ENCODE measurements around the gene TWSG1.

The TWSG1 gene

GRCh38 chr18:9334329-9334972, at the start of gene TWSG1:
TSS of gene TWSG1 (plus strand) at chr18:9334773. CDS start at chr18:9337230, 2,457 bp downstream.
- DNase-seq, result peak; percentile 46 to 80

DNA sequence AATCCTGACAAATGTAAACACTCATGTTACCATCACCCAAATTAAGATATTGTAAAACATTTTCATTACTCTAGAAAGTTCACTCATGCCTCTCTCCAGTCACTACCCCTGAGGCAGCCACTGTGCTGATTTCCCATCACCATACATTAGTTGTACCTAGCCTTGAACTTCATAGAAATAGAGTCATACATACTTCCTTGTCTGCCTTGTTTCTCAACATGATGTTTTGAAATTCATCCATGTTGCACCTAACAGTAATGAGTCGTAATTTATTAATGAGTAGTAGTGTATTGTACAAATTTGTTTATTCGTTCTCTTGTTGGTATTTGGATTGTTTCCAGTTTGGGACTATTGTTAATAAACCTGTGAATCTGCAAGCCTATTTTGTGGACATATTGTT, 49.0 kb upstream of the TWSG1 start:
- no peak for DNase-seq

DNA sequence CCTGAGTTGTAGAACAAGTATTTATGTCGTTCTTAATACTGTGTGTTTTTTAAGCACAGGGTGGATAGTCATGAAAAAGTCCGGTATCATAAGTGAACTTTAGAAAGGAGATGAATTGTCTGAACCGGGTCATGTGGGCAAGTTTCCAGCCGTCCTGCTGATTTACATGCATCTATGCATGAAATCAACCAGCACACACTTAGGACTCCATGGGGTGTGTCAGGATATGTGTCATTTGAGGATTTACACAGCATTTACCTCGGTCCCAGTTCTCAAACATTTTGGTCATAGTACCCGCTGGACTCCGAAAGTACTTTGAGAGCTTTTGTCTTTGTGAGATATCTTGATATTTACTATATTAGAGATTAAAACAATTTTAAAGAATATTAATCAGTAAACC, 47.5 kb upstream of the TWSG1 start:
- DNase-seq, result no peak

DNA sequence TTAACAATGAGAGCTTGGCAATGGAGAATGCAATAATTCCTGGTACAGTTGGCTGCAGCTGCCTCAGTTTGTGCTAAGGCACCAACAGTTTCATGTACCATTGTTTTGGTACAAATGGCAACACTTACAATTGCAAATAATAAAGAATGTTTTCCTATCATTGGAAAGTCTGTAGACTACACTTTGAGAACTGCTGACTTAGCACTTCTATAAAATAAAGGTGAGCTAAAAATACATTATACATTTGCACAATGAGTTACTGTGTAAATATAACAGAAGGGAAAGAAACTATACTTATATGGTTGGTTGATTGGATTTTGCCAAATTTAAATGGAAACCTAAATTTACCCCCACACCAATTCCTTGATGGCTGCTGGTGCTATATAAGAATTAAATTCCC, 44.9 kb upstream of the TWSG1 start:
- no peak for DNase-seq

DNA sequence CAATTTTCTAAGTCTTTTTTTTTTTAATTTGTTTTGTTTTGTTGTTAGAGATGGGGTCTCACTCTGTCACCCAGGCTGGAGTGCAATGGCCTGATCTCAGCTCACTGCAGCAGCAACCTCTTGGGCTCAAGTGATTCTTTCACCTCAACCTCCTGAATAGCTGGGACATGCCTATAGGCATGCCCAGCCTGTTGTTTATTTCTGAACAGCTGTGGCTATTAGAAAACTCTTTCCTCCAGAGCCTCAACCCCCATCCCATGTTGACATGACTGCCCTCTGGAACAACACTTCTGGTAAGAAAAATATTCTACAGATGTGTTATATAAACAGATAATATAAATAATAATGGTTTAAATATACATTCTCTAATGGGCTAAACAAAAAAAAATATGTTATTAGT, 44.4 kb upstream of the TWSG1 start:
- DNase-seq, result no peak

DNA sequence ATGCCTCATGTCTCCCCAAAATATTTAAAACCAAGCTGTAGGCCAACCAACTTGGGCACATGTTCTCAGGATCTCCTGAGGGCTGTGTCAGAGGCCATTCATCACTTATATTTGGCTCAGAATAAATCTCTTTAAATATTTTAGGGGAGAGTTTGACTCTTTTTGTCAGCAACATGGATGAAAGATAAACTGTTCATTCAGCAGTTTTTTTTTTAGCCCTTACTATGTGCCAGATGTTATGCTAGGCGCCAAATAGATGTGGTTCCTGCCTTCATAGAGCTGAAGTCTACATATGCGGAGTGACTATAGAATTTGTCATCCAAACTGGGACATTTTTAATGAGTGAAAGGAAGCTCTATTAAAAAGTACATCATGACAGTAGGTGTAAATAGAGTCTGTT, 42.5 kb upstream of the TWSG1 start:
- DNase-seq, result no peak

- DNase-seq, result no peak
These were observed 40.6 kb upstream of the TWSG1 start for GRCh38 chr18:9293948-9294347.

DNA sequence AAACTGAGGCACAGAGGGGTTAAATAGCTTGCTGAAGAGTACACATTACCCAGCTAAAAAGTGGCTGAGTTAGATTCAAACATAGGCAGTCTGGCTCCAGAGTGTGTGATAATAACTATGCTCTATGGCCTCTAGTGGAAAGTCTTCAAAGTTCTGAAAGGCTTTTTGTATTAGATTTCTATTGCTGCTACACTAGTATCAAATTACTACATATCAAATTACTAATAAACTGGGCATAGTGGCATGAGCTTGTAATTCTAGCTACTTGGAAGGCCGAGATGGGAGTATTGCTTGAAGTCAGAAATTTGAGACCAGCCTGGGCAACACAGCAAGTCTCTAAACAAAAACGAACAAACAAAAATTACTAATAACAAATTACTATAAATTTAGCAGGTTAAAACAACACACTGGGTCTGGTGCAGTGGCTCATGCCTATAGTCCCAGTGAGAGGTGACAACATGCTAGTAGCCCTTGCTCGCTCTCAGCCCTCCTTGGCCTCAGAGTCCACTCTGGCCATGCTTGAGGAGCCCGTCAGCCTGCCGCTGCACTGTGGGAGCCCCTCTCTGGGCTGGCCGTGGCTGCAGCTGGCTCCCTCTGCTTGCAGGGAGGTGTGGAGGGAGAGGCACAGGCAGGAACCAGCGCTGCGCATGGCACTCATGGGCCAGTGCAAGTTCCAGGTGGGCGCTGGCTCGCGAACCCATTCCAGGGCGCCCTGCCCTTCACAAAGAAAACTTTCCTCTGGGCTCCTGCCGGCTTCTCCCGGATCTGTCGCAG, 38.2 kb upstream of the TWSG1 start:
- DNase-seq, result no peak

- DNase-seq, result no peak
These were observed 37.6 kb upstream of the TWSG1 start for GRCh38 chr18:9297007-9297393.

- DNase-seq, result no peak
These were observed 30.0 kb upstream of the TWSG1 start for GRCh38 chr18:9304388-9305070.

DNA sequence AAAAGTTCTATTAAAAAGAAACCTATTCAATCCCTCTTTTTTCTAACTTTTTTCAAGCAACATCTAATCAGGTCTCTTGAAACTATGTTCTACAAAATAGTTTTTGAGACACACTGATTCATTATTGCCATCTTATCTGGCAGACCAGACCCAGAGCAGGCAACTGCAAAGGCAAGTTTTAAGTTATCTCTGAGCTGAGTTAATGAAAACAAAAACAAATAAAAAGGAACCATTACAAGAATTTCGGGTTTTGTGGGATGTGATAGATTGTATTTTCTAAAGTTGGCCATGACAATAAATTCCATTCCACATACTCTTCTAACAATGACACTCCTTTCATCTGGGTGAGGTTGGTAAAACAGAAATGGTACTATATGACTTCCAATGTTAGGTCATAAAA, 15.2 kb upstream of the TWSG1 start:
- no peak for DNase-seq

- no peak for DNase-seq
These were observed 13.5 kb upstream of the TWSG1 start for GRCh38 chr18:9321017-9321452.

DNA sequence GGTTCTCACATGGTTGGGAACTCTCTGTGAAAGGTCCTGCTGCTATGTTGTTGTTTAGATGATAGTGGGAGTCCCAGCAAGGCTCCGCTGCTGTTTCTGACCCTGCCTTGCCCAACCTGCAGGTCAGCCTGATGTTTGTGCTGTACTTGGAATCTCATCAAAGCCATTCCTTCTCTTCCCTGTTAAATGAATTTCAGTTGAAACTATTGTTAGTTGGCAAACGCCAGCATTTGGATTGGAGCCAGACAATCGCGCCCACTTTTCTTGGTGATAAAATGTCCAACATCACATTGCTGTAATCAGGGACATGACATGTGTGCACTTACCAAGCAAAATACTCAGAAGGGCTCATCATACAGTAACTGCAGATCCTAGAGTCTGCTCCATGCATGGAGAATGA, 12.8 kb upstream of the TWSG1 start:
- no peak for DNase-seq

DNA sequence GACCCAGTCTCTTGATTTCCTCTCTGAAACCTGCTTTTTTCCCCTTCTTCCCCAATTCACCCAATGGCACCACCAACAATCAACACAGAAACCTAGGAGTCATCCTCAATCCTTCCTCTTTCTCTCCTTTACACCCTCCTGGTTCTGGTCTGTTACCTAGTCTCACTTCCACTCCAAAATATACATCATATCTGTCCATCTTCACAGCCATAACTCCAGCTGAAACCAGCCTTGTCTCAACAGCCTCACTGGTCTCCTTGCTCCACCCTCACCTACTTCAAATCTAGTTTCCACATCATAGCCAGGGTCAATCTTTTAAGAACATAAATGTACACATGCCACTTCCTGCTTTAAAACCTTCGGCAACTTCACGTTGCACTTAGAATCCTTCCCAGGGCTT, 11.8 kb upstream of the TWSG1 start:
- DNase-seq, result no peak

DNA sequence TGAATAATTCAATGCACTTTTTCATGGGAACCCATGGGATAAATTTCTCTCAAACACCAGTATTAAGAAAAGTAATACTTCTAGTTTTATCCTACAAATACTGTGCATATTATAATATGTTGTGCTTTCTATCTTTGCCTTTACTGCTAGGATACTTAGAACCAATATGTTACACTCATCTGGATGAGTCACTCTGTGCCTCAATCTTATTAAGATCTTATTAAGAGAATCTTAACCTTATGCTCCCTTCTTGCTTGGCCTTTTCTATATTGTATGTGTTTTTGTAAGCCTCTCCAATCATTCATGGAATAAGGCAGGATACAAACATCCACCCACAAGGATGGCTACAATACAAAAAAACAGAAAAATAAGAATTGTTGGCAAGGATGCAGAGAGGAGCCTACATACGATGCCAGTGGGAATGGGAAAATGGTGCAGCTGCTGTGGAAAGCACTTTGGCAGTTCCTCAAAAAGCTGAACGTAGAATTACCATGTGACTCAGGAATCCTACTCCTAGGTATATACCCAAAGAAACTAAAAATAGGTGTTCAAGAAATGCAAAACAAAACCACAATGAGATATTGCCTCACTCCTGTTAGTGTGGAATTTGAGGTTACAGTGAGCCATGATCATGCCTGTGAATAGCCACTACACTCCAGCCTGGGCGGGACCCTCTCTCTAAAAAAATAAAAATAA, 10.7 kb upstream of the TWSG1 start:
- no peak for DNase-seq

DNA sequence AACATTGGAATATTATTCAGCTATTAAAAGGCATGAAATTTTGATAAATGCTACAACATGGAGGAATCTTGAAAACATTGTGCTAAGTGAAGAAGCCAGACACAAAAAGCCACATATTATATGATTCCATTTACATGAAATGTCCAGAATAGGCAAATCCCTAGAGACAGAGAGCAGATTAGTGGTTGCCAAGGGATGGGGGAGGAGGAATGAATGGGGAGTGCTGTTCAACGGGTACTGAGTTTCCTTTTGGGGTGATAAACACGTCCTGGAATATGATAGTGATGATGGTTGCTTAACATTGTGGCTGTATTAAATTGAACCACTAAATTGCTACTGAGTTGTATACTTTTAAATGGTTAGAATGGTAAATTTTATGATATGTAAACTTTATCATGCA, 8.9 kb upstream of the TWSG1 start:
- no peak for DNase-seq

DNA sequence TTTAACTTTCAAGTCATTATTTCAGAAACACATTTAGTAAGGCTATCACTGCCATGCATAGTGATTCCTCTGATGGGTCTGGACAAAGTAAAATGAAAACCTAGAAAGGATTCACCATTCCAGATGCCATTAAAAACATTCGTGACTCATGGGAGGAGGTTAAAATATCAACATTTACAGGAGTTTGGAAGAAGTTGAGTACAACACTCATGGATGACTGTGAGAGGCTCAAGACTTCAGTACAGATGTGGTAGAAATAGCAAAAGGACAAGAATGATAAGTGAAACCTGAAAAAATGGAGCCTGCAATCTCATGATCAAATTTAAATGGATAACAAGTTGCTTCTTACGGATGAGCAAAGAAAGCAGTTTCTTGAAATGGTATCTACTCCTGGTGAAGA, 5.8 kb upstream of the TWSG1 start:
- no peak for DNase-seq

- no peak for DNase-seq
These were observed 5.1 kb upstream of the TWSG1 start for GRCh38 chr18:9329471-9329870.

DNA sequence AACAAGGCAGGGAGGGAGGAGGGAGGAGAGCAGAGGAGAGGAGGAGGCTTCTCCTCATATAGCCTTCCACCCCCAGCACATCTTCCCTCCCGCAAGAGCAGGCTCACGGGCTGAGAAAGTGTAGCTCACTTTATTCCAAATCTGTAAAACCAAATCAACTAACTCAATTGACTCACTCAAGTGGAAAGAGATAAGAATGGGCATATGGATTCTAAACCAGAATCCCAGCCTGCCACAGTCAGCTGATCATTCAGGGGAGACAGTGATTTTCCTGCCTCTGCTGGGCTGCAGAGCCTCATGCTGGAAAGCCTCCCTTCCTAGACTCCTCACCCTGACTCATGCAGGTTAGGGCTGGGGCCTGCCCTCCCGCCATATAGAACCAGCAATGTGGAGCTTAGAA, 4.2 kb upstream of the TWSG1 start:
- no peak for DNase-seq

DNA sequence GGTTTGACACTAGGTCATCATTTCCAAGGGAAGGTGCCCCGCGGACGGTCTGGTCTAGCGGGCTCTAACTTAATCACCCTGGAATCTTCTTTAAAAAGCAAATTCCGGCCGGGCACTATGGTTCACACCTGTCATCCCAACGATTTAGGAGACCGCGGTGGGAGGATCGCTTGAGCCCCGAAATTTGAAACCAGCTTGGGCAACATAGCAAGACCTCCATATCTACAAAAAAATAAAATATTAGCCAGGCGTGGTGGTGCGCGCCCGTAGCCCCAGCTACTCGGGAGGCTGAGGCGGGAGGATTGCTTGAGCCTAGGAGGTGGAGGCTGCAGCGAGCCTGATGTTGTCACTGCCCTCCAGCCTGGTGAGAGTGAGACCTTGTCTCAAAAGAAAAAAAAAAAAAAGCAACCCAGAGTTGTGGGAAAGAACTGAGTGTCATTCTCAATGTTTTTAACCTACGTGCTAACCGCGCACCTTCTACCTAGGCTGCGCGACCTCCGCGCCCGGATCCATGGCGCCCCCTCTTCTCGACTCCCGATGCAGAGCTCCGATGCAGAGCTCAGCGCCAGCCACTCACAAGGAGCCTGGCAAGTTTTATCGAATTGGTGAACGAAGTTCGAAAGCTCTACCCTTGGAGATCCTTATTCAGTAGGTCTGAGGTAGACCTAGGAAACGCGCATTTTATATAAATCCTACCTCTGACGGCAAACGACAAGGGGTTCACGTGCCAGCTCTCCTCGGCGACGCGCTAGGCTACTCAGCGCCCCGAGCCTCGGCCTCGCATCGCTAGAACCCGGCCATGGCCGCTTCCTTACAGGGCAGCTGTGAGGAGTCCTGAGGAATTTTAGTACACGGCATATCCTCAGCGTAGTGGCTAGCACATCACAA, 888 bp upstream of the TWSG1 start:
- DNase-seq, result no peak

DNA sequence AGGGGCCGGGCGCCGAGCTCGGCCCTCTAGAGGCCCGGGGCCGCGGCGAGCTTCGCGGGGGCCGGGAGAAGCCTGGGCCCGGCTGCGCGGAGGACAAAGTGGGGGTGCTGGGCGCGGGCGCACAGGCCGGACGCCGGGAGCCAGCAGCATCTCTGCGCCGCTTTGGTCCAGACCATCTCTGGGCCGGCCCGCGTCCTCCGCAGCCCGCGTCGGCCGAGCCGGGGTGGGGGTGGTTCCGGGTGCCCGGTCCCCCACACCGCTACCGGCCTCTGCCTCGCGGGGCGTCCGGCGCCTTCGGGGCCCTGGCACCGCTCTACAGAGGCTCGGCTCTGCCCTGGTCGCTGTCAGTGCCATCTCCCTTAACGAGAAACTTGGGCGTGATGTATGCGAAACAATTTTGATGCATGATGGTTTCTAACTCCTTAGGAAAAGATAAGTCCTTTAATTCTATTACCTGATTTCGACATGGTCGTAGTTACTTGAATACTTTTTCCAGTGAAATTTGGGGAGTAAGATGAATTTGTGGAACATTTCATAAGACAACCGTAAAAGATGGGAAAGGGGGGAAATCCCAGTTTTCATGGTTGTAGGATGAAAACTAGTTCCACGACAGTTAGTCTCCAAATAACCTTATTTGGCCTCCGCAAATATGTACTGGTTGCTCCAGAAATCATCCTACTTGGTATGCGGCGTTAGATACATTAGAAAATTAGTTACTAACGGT, 562 bp downstream of the TWSG1 start:
- no peak for DNase-seq

DNA sequence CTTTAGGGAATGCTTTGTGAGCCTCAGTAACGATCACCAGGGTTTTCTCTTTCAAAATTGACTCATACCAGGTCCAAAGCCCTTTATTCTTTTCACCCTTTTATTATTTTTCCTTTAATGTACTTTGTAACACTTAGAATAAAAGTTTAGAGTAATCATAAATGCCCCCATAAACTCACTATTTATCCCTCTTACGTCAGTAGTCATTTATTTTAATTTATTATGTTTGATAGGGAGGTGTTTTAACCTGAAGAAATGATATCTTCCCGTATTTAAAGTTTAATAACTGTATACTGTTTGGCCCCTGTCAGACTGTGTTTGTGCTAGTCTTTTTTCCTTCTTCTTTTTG, 1.1 kb downstream of the TWSG1 start:
- no peak for DNase-seq
